Measurements from ENCODE around the gene ACAT2.
"Not testable (repeated sequence)": the region's sequence is repeated elsewhere in the genome, so short reads cannot be mapped to it uniquely, and the experiment has no call there.

DNA sequence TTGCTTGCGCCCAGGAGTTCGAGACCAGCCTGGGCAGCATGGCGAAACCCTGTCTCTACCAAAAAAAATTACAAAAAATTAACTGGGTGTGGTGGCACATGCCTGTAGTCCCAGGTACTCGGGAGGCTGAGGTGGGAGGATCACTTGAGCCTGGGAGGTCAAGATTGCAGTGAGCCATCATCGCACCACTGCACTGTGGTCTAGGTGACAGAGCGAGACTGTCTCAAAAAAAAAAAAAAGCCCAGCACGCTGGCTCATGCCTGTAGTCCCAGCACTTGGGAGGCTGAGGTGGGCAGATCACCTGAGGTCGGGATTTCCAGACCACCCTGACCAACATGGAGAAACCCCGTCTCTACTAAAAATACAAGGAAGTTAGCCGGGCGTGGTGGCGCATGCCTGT lies 28.4 kb upstream of the ACAT2 start:
- TF ChIP-seq, protein P1, sequence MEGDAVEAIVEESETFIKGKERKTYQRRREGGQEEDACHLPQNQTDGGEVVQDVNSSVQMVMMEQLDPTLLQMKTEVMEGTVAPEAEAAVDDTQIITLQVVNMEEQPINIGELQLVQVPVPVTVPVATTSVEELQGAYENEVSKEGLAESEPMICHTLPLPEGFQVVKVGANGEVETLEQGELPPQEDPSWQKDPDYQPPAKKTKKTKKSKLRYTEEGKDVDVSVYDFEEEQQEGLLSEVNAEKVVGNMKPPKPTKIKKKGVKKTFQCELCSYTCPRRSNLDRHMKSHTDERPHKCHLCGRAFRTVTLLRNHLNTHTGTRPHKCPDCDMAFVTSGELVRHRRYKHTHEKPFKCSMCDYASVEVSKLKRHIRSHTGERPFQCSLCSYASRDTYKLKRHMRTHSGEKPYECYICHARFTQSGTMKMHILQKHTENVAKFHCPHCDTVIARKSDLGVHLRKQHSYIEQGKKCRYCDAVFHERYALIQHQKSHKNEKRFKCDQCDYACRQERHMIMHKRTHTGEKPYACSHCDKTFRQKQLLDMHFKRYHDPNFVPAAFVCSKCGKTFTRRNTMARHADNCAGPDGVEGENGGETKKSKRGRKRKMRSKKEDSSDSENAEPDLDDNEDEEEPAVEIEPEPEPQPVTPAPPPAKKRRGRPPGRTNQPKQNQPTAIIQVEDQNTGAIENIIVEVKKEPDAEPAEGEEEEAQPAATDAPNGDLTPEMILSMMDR (IDR thresholded peaks at IDR 0.05), result not testable (repeated sequence)
- TF ChIP-seq POLR2A (IDR thresholded peaks at IDR 0.05), result not testable (repeated sequence)

Measured in testis (tissue), 2 donors.